ENCODE results near the gene FIGNL2. TPM values are rescaled to one million over a fixed set of nuclear protein-coding genes. Genes with fewer than 3 reads are reported as not detected.
A peak's percentile ranks its signal among the peaks of the same experiment; 100 is the strongest.

Gene FIGNL2
- total and polyA plus RNA-seq, 12 donors: 0.22 to 0.69 (median 0.39) TPM

DNA sequence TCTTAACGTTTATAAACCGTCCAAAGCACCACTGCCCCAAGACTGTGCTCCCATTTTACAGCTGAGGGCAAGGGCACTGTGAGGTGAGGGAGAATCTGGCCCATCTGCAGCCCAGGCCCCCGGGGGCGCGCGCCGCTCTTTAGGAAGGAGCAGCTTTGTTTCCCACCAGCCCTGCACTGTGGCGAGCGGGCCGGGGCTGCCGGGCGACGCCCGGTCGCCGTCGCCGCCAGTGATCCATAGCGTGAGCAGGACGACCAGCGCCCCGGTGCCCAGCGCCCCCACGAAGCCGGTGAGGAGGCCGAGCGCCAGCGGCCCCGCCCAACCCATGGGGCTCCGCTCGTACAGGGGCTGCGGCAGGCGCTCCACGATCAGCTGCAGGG, 34.6 kb downstream of the FIGNL2 start:
- intact Hi-C loops (cut with DNase I): loop anchor here in 6 of 10 donors (5.0 to 10.0 kb wide), 6 partner anchors 61 to 392 kb away; partner anchors contain the start of gene SLC4A8 (in 1 of the 6)
- H3K36me3 ChIP-seq: no peaks in the 10 kb centered on the region
- H3K4me3 ChIP-seq: peak overlapping the region in 9 of 10 donors; percentile 38 to 72 (median 67)
- H3K27me3 ChIP-seq: peaks cover 0 to 33% (median 11%) of the 10 kb centered on the region in 7 donors
- DNase-seq: no peak
- peak overlapping the region in 9 of 10 donors; percentile 36 to 92 (median 90) for H3K27ac ChIP-seq
- WGBS, 2 donors: 9 to 12% methylated on average over 34 of the region's 34 CpGs
- TF ChIP-seq, protein P1, sequence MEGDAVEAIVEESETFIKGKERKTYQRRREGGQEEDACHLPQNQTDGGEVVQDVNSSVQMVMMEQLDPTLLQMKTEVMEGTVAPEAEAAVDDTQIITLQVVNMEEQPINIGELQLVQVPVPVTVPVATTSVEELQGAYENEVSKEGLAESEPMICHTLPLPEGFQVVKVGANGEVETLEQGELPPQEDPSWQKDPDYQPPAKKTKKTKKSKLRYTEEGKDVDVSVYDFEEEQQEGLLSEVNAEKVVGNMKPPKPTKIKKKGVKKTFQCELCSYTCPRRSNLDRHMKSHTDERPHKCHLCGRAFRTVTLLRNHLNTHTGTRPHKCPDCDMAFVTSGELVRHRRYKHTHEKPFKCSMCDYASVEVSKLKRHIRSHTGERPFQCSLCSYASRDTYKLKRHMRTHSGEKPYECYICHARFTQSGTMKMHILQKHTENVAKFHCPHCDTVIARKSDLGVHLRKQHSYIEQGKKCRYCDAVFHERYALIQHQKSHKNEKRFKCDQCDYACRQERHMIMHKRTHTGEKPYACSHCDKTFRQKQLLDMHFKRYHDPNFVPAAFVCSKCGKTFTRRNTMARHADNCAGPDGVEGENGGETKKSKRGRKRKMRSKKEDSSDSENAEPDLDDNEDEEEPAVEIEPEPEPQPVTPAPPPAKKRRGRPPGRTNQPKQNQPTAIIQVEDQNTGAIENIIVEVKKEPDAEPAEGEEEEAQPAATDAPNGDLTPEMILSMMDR (IDR thresholded peaks at IDR 0.05): no peak
- no peaks in the 10 kb centered on the region for H3K9me3 ChIP-seq
- ATAC-seq: no peak
- H3K4me1 ChIP-seq: peaks cover 0 to 23% (median 3%) of the 10 kb centered on the region in 9 donors

DNA sequence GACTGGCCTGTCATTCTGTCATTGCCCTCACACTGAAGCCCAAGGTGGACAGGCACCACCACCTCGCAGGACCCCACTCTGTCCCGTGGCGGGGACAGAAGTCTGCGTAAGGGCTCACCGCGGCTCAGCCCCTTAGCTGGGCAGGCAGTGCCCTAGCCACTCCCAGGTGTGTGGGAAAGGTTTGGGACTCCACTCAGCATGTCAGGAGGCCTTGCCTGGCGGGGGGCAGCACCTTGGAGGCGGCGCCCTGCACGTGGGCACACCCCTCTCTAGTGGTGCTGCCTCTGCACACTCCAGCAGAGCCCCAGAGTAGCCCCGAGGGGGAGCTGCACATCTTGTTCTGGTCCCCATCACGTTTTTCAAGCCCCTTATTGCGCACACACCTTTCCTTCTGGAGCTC, 35.6 kb downstream of the FIGNL2 start:
- no peak for ATAC-seq

GRCh38 chr12:51811203-51812202, 37.0 kb downstream of the FIGNL2 start:
- H3K36me3 ChIP-seq: no peaks in the 10 kb centered on the region
- peaks cover 0 to 22% (median 7%) of the 10 kb centered on the region in 7 donors for H3K27me3 ChIP-seq
- intact Hi-C loops (cut with DNase I): loop anchor here in 6 of 10 donors (5.0 to 10.0 kb wide), 6 partner anchors 63 to 389 kb away; partner anchors contain the start of gene SLC4A8 (in 1 of the 6)
- TF ChIP-seq, protein P1 (IDR thresholded peaks at IDR 0.05): no peak
- WGBS, 2 donors: 77 to 80% methylated on average over 13 of the region's 13 CpGs
- no peak overlapping the region for H3K4me3 ChIP-seq
- H3K4me1 ChIP-seq: peaks cover 0 to 20% (median 3%) of the 10 kb centered on the region in 9 donors
- DNase-seq (no peak), ATAC-seq (no peak)
- H3K27ac ChIP-seq: no peak overlapping the region
- H3K9me3 ChIP-seq: no peaks in the 10 kb centered on the region

More for the DNA sequence above, 35.6 kb downstream of the FIGNL2 start:
- 83 to 91% methylated on average over 13 of the region's 13 CpGs for whole genome bisulfite sequencing, 2 donors
- Histone ChIP-seq H3K27me3 (peaks cover 0 to 27% (median 7%) of the 10 kb centered on the region in 7 donors), H3K9me3 (no peaks in the 10 kb centered on the region), H3K36me3 (no peaks in the 10 kb centered on the region), H3K4me1 (peaks cover 0 to 20% (median 3%) of the 10 kb centered on the region in 9 donors), H3K4me3 (no peak overlapping the region), H3K27ac (no peak overlapping the region)
- TF ChIP-seq, protein P1 (IDR thresholded peaks at IDR 0.05): no peak
- DNase-seq: no peak
- intact Hi-C loops (cut with DNase I): loop anchor here in 6 of 10 donors (5.0 to 10.0 kb wide), 6 partner anchors 62 to 391 kb away; partner anchors contain the start of gene SLC4A8 (in 1 of the 6)

GRCh38 chr12:51809193-51809592, 39.3 kb downstream of the FIGNL2 start:
- no peak overlapping the region for H3K27ac ChIP-seq
- TF ChIP-seq, protein P1 (IDR thresholded peaks at IDR 0.05): no peak
- intact Hi-C loops (cut with DNase I): no loop called here
- H3K4me1 ChIP-seq: peaks cover 0 to 11% (median 0%) of the 10 kb centered on the region in 9 donors
- DNase-seq: no peak
- peaks cover 0 to 12% (median 0%) of the 10 kb centered on the region in 7 donors for H3K27me3 ChIP-seq
- H3K4me3 ChIP-seq: no peak overlapping the region
- no peaks in the 10 kb centered on the region for H3K36me3 ChIP-seq
- ATAC-seq: no peak
- no peaks in the 10 kb centered on the region for H3K9me3 ChIP-seq
- WGBS, 2 donors: 75 to 77% methylated on average over 3 of the region's 3 CpGs

All from heart right ventricle (tissue), 16 donors.